ENCODE measurements around the gene NDST1.

Gene NDST1

GRCh38 chr5:150561571-150562275 lies 53.8 kb downstream of the NDST1 start:
- no peak overlapping the region for H3K4me3 ChIP-seq (replicated peaks; ENCODE audit: insufficient read depth, low read length)
- no peak for TF ChIP-seq REST (IDR thresholded peaks at IDR 0.05; ENCODE audit: insufficient replicate concordance, low read depth)
- H3K27ac ChIP-seq (replicated peaks) = no peak overlapping the region
- no peak for DNase-seq (ENCODE audit: low read depth in 1 of 2, low spot score in 1 of 2)
- H3K27me3 ChIP-seq (ENCODE audit: insufficient read depth, poor library complexity, severe bottlenecking) = no peaks in the 10 kb centered on the region

- TF ChIP-seq POLR2AphosphoS5 (IDR thresholded peaks at IDR 0.05; ENCODE audit: low read depth) (no peak), CTCF (IDR thresholded peaks at IDR 0.05; ENCODE audit: insufficient read depth, low read length) (peak; percentile 37), REST (IDR thresholded peaks at IDR 0.05; ENCODE audit: insufficient replicate concordance, low read depth) (no peak)
- DNase-seq (ENCODE audit: low read depth in 1 of 2, low spot score in 1 of 2) = peak in 1 of 2 experiments; percentile 55
- Histone ChIP-seq H3K27ac (replicated peaks) (no peak overlapping the region), H3K27me3 (ENCODE audit: insufficient read depth, poor library complexity, severe bottlenecking) (no peaks in the 10 kb centered on the region), H3K4me3 (replicated peaks; ENCODE audit: insufficient read depth, low read length) (no peak overlapping the region)
These were observed 54.9 kb downstream of the NDST1 start for GRCh38 chr5:150562832-150563231.

GRCh38 chr5:150565868-150566267 lies 57.9 kb downstream of the NDST1 start:
- no peak for DNase-seq (ENCODE audit: low read depth in 1 of 2, low spot score in 1 of 2)
- H3K27me3 ChIP-seq (ENCODE audit: insufficient read depth, poor library complexity, severe bottlenecking) = no peaks in the 10 kb centered on the region
- H3K27ac ChIP-seq (replicated peaks) = no peak overlapping the region
- no peak for TF ChIP-seq SPI1 (IDR thresholded peaks at IDR 0.05; ENCODE audit: borderline replicate concordance, low read depth)
- no peak for TF ChIP-seq GABPA (IDR thresholded peaks at IDR 0.05; ENCODE audit: low read depth)
- no peak for TF ChIP-seq REST (IDR thresholded peaks at IDR 0.05; ENCODE audit: insufficient replicate concordance, low read depth)
- TF ChIP-seq CTCF (IDR thresholded peaks at IDR 0.05; ENCODE audit: insufficient read depth, low read length) = no peak
- TF ChIP-seq POLR2AphosphoS5 (IDR thresholded peaks at IDR 0.05; ENCODE audit: low read depth) = no peak
- H3K4me3 ChIP-seq (replicated peaks; ENCODE audit: insufficient read depth, low read length) = no peak overlapping the region

Measured in HL-60 (cell line).